Skin epidermis (tissue), 12 donors: ENCODE measurements around the gene SYNDIG1.

Experiments
- H3K27ac ChIP-seq, 21 experiments: fragments of 200-600 bp; sonication (generic) in 11 of 21; one replicate each; pipeline ENCODE4 v1.5.0; 2020; ENCODE audit warnings: mild to moderate bottlenecking in 3 of 21, inconsistent platforms in 2 of 21, moderate library complexity in 2 of 21
- H3K4me3 ChIP-seq, 7 experiments: fragments of 200-600 bp; sonication (generic) in 2 of 7; one replicate each; pipeline ENCODE4 v1.5.0; 2020; ENCODE audit warnings: inconsistent platforms in 2 of 7, mild to moderate bottlenecking in 2 of 7, moderate library complexity in 1 of 7

The SYNDIG1 gene

DNA sequence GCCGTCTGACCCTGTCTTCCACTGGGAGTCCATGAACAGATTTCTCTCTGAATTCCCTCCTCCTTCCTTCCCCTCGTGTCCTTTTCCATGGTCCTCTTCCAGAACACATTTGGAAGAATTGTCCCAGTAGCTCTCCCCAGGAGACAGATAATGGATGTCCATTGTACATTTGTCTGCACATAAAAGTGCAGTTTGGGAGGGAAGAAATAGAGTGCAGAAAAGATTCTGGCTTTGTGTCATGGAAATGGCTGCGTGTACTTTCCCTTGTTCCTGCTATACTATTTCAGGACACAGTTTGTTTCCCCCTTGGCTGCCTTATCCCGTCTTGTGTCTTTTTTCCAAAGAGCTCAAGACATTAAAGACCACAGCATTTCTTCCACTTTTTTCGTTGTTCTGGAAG is 127.6 kb downstream of the SYNDIG1 start:
- Histone ChIP-seq H3K27ac (no peak overlapping the region), H3K4me3 (no peak overlapping the region)

DNA sequence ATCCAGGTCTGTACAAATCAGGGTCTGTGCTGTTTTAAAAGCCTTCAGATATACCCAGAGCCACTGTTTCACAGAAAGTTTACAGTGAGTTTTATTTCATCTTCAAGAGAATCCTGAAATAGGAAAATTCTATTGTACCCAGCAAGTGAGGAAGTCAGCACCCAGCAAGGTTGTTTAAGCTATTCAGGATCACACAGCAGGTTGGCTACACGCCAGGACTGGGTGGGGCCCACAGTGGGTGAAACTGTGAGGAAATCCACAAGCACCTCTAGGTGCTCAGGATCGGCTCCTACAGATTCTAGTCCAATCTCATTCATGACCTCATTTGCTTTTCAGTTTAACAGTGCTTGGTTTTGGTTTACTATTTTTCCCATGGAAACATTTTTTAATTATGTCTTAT is 128.9 kb downstream of the SYNDIG1 start:
- Histone ChIP-seq H3K27ac (no peak overlapping the region), H3K4me3 (no peak overlapping the region)

DNA sequence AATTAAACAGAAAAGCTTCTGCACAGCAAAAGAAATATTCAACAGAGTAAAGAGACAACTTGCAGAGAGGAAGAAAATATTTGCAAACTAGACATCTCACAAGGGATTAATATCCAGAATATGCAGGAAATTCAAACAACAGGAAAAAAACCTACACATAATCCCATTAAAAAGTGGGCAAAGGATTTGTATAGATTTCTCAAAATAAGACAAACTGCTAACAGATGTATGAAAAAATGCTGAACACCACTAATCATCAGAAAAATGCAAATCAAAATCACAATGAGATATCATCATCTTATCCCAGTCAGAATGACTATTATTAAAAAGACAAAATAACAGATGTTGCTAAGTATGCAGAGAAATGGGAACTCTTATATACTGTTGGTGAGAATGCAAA is 129.6 kb downstream of the SYNDIG1 start:
- H3K4me3 ChIP-seq: no peak overlapping the region
- no peak overlapping the region for H3K27ac ChIP-seq

DNA sequence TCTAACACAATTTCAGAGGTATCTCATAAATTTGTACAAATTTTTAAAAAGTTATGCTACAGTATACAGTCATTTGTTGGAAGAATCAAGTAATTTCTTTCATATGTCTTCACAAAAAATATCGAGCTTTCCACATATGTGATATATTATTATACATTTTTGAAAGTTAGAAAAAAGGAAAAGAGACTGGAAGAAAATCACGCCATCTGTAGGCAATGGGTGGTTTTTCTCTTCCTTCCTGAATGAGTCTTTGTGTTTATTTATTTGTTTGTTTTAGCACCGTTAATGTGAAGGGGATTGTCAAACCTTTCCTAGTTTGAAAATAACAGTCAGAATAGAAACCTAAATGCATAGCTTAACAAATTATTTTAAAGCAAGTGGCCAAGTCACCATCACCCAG is 130.6 kb downstream of the SYNDIG1 start:
- H3K4me3 ChIP-seq: no peak overlapping the region
- H3K27ac ChIP-seq: no peak overlapping the region

DNA sequence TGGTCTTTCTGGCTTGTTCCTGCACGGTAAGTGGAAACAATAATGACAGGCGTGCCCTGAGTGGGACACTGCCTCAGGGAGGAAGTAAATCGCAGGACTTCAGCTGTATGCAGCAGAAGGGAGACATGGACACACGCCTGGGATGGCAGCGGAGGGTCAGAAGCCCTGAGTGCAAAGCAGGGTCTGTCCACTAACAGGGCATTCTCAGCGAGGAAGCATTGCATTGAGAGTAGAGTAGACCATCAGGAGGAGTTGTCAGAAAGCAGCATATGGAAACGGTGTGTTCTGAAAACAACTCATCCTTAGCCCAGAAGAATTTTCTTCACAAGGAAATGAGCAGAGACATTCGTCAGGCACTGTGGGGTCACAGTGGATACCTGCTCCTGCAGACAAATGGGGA is 134.0 kb downstream of the SYNDIG1 start:
- H3K27ac ChIP-seq: no peak overlapping the region
- H3K4me3 ChIP-seq: no peak overlapping the region

DNA sequence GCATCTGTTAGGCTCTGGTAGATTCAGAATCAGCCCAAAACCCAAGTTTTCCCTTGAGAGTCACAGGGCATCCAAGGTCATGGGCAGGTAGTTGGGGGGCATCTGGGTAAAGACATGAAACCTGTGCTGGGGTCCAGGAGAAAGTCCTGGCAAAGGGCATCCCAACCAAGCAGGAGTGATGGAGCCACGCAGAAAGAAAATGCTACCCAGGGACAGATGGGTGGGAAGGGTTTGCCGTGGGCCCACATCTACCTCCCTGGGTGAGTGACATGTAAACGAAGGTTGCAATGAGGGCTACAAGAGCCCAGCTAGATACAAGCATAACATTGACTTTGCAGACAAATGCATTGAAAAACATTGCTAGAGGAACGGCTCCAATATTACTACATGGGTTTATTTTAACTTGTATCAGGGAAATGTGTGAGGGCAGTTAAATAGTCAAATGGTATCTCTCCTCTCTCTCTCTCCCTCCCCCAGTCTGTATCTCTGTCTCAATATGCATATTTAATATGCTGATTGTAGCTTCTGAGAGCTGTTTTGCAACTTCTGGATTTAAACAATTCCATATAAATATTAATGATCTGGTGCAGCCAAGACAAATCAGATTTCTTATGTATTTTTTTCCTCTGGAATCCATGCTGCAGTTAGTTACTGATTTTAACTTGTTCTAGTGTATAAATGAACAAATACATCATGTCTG is 135.7 kb downstream of the SYNDIG1 start:
- Histone ChIP-seq H3K4me3 (no peak overlapping the region), H3K27ac (no peak overlapping the region)

DNA sequence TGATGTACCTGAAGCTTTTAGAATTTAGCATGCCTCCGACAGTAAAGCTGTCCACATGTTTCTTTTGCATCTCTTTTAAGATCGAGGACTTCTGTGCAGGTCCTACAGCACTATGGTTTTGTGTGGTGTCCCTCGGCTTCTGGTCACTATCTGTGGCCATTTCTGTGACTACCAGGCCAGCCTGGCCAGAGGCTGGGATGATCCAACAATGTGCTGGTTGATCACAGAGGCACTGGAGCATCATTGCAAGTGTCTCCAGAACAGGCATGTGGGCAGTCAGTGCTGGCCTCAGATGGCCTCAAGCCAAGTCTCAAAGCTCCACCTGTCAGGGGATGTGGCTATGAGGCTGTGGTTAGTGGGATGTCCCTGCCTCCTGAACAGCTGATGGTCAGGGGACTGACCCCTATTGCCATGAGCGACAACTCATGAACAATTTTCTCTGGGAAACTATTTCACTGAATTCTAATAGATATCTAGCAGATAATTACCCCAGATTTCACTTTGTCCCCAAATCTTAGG is 136.6 kb downstream of the SYNDIG1 start:
- Histone ChIP-seq H3K4me3 (no peak overlapping the region), H3K27ac (no peak overlapping the region)

DNA sequence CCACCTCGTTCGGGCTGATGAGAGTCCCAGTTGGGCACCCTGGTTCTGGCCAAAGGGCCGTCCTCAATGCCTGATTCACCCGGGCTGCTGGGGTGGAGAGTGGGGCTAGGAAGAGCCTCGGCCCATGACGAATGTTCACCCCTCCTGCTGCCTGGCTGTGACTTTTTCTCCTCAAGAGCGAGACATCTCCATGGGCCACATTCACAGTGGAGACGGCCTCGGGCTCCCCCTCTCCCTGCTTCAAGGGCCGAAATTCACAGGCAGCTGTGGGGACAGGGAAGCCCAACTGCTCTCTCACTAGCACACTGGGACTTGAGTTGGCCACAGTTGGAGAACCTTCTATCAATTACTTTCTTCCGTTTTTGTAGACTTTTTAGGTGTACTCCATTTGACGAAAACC is 138.0 kb downstream of the SYNDIG1 start:
- Histone ChIP-seq H3K27ac (no peak overlapping the region), H3K4me3 (no peak overlapping the region)

DNA sequence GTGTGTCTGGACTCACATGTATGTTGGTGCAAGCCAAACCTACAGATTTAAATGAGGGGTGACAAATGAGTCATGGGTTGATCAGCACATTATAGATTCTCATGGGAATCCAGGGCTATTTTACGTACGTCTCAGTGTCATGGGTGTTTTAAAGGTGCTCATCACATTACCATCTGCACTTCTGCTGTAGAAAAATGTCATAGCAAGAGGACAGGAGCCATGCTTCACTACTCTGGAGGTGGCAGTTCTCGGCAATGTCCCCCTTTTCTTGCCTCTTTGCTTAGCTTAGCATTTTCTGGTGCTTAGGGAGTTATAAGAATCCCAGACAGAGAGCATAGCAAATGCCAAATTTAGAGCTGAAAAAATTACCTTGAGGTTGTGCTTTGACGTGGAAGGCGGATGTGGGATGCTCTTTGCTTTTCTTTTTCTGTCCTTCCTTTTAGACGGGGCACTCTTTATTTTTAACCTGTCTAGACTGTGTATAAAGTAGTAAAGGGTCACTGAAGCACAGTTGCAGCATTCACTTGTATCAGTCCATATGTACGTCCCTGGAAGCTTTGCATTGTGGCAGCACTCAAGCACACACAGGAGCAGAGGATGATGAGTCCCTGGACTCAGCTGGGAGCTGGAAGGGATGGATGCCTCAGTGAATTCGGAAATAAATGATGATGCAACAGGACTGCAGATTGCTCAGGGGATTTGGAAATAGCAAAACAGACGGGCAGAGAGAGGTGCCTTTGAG is 139.7 kb downstream of the SYNDIG1 start:
- no peak overlapping the region for H3K4me3 ChIP-seq
- no peak overlapping the region for H3K27ac ChIP-seq

DNA sequence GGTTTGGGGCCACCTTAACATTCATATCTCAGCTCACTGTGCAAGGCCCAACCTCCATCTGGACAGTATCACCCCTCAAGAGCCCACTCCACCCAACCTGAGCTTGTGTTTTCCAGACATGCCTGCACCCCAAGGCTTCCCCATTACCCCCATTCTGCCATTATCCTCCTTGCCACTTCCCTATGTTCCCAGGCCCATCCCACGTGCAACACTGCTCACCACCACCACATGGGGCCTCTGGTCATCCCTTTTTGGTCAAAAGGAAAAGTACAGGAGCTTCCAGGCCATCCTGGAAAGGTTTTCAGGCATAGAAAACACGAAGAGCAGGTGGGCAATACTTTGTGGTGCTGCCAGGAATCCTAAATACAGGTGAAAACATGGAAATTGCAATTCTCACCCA is 140.3 kb downstream of the SYNDIG1 start:
- Histone ChIP-seq H3K4me3 (no peak overlapping the region), H3K27ac (no peak overlapping the region)

DNA sequence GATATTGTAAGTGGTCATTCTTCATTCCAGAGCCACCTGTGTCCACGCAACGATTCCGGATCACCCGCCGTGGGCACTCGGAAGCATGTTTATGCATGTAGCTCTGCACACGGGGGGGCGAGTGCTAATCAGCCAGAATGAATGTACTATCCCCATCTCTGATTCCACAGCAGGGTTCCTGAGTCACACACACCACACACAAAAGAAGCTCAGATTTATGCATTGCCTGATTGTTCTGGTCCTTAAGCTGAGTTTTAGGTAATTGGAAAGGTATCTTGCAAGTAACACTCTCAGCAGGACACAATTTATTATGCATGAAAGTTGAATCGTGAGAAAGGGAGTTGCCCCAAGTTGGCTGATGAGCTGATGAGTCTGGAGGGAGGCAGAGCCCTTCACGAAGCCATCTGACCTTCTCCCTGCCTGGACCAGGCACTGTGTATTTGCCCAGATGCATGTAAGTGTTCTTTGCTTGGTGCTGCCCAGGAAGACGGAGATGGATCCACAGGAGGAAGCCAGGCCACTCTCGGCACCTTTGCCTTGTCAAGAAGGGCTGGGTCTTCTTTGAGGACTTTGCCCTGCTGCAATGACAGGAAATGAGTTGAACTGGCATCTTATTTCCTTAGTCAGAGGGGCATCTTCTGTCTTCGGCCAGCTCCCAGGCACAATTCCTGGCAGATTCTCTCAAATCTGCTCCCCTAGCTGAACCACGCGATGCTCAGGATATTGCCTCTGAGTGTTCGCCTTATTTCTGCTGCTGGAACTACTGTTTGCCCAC is 141.1 kb downstream of the SYNDIG1 start:
- Histone ChIP-seq H3K27ac (no peak overlapping the region), H3K4me3 (no peak overlapping the region)

DNA sequence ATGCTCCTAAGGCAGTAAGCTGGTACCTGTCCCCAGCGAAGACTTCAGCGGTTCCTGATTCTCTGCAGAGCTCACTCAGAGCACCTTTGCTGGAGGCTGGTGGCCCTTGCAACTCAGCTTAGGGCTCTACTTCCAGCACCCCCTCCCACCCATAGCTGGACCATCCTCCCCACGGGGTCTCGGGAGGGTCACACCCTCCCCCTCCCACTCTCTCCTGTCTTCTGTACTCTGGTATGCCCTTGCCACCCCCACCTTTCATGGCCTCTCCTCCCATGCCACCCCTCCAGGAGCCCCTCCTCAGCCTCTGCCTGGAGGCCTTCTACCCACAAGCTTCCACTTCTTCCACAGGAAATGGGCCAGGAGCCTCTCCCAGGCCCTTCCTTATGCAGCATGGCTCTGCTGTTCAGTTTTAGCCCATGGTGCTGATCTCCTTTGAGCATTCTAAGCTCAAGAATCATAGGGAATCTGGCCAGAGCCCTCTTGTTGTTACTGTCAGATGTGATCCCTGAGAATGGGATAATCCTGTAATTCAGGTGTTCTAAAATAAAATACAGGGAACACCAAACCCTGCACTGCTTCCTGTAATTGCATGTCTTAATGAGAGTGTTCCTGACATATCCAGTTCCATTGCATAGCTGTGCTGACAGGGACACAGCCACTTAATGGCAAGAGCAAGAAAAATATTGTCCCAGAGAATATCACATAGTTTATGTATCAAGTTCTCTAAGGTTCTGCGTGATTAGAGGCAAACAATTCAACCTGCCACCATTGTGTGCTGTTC is 142.1 kb downstream of the SYNDIG1 start:
- no peak overlapping the region for H3K27ac ChIP-seq

DNA sequence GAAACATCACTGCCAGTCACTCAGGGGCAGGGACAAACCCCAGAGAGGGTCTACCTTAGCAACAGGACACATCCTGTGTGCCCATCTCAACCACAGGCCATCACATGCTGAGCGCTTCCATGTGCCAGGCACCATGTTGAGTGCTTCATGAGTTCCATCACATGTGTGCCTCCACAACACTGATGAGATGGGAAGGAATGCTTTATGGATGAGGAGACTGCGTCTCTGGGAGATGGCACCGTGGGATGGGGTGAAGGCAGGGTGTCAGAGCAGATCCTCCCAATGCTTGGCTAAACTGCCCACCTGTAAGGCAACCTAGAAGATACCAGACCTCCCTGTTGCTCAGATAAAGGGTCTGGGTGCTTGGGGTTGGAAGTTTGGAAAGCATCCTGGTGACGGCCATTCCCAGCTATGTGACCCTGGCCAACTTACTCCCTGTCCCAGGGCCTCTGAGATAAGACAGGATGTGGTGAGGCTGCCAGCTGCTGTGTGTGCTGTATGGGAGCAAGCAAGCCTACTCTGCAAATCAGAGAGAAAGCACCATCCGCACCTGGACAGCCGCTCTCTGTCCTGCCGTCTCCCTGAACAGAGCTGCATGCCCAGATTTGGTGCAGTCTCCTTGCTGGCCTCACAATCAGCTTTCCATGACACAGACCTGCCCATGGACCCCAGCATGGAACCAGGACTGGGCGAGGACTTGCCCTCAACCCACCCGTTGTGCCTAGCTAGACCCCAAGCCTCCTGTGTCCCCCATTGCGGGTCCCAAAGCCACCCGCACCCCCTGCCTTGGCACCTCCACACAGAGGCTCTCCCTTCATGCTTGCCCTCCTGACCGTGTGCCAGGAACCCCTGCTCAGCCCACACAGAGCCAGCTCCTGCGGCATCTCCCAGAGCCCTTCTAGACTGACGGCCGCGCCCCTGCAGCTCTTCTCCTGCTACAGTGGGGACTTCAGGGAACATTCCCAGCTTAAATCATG is 143.7 kb downstream of the SYNDIG1 start:
- H3K4me3 ChIP-seq: no peak overlapping the region
- H3K27ac ChIP-seq: no peak overlapping the region

More for the DNA sequence above, 142.1 kb downstream of the SYNDIG1 start:
- no peak overlapping the region for H3K4me3 ChIP-seq

DNA sequence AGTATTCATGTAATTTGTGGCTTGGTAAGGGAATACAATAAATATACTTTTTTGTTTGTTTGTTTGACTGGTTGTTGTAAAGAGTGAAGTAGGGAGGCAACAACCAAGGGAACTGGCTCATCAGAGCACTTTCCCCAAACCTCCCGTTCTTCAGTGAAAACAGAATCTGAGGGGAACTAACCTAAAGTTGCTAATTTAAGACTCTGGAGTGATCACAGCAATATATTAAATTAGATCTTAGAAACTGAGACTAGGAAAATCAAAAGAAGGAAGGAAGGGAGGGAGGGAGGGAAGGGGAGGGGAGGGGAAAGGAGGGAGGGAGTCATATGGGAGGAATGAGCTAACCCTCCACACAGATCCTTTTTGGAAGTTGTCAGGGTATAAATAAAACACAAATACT is 144.9 kb downstream of the SYNDIG1 start:
- Histone ChIP-seq H3K27ac (no peak overlapping the region), H3K4me3 (no peak overlapping the region)

DNA sequence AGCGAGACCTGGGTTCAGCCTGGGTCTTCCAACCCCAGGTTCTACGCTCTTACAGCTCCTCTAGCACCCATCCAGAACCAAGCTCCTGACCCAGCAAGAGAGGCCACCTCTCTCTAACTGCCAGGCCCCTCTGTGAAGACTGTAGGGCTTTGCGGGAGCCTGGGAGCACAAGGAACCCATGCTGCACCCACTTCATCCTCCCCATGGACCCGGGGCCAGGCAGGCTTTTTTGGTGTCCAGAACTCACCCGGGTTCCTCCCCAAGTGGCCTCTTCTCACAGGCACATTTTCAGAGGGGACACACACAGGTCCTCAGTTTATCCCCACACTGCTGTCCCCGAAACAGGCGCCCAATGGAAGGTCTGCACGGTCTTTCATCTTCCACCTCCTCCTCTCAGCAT is 145.9 kb downstream of the SYNDIG1 start:
- H3K27ac ChIP-seq: no peak overlapping the region
- H3K4me3 ChIP-seq: no peak overlapping the region

DNA sequence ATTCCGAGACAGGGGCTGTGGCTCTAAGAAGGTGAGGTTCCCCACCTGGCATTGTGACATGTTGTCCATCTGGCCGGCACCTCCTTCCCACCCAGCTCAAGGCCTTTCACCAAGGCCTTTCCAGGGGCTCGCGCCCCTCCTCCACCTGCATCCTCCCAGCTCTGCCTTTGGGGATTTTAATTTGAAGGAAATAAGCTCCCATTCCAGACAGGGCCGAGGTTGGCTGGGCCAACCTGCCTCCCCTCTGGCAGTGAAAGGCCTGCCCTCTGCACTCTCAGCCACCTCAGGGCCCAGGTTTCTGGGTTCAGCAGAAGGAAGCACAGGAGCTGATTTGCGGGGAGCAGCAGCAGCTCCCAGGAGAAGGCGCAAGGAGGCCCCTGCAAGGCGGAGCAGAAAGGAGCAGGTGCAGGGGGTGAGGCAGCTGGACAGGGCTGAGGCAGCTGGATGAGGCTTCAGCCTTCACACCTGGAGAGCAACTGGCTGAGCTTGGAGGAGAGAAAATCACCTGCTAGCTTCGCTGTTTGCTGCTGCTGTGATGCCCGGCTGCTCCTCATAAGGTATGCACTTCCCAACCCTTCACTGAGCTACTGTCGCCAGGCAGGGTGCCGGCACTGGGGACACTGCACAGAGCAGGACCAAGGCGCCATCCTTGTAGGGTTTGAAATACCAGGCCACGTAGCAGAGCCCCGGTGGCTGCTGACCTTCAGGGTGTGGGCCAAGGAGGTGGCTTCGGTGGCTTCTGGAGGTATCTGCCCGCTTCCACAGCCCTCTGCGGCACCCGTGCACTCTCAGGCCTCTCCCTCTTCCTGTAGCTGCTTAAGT is 147.0 kb downstream of the SYNDIG1 start:
- H3K4me3 ChIP-seq: no peak overlapping the region
- no peak overlapping the region for H3K27ac ChIP-seq

DNA sequence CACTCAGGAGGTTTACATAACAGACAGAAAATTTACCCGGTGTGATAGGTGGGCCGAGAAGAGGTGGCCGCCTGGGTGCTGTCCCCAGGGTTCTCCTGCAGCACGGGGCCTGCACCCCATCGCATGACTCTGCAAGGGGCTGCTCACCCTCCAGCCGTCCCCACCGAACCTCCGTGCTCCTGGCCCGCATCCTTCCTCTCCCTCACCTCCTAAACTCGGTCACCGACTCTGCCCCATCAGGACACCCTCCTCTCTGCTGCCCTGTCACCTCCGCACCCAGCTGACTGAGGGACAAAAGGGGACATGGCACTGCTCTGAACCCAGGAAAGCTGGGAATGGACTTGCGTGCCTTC is 147.6 kb downstream of the SYNDIG1 start:
- Histone ChIP-seq H3K27ac (no peak overlapping the region), H3K4me3 (no peak overlapping the region)
